Lower leg skin (tissue), 4 donors: ENCODE data around the gene SRSF11. TPM values are rescaled to one million over a fixed set of nuclear protein-coding genes. Genes with fewer than 3 reads are reported as not detected.
A peak's percentile ranks its signal among the peaks of the same experiment; 100 is the strongest.

Experiments used
- DNase-seq, 2 donors: peaks; one replicate each; pipeline ENCODE4 v3.0.0-alpha.2; 2019; ENCODE audit warnings: low spot score in 2 of 2
- H3K4me3 ChIP-seq: fragments of 200-600 bp; sonication (generic); 2 replicates; pipeline ENCODE4 v1.5.1; 2017; ENCODE audit warnings: mild to moderate bottlenecking, low read depth; ENCODE audit not compliant: poor library complexity, severe bottlenecking
- POLR2A ChIP-seq, 2 donors: fragments of 450-650 bp; IDR thresholded peaks; one replicate each; pipeline ENCODE4 v1.6.1; 2016 to 2017; ENCODE audit warnings: antibody characterized with exemption in 2 of 2, mild to moderate bottlenecking in 1 of 2, moderate library complexity in 1 of 2
- WGBS, 2 donors: methylation state at CpG; one replicate each; pipeline ENCODE4 v1.1.5; 2018; 5-methylcytosine and 5-hydroxymethylcytosine counted together
- intact Hi-C: fragments of 100-400 bp; cut with DNase I; formaldehyde crosslinking; loops from one replicate; pipeline ENCODE4 v1.15.0; 2023; ENCODE audit warnings: low total_unique reads
- total RNA-seq, 4 donors: library from RNA; depleted of rRNA; stranded (reverse); fragments of >200 nt; gene quantifications; one replicate each; pipeline ENCODE4 v1.1.0, GENCODE V29; 2016
- TF ChIP-seq, protein P1 (sequence below), 3 donors: fragments of 450-650 bp; IDR thresholded peaks; one replicate each; pipeline ENCODE4 v1.5.1; 2016; ENCODE audit warnings: antibody characterized with exemption in 3 of 3, mild to moderate bottlenecking in 3 of 3, moderate library complexity in 2 of 3

SRSF11 gene
- total RNA-seq, 4 donors from 2014 or later, result 59.2 to 153 (median 98.7) TPM

DNA sequence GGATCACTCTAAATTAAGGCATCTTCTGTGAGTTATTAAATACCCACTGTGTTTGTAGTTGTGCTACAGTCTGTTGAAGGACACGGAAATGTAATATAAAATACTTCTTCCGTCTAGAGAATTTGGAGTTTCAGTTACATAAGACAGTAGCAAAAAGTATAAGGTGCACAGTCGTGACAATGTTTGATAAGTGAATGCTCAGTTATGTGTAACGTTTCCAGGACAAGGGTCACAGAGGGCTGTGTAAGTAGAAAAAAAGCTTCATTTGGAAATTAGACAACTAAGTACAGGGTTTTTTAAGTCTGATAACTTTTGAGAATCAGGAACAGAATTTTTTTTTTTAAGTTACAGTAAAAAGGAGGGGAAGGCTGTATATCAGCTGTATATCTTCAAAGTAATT is 27.5 kb downstream of the SRSF11 start:
- TF ChIP-seq, protein P1, sequence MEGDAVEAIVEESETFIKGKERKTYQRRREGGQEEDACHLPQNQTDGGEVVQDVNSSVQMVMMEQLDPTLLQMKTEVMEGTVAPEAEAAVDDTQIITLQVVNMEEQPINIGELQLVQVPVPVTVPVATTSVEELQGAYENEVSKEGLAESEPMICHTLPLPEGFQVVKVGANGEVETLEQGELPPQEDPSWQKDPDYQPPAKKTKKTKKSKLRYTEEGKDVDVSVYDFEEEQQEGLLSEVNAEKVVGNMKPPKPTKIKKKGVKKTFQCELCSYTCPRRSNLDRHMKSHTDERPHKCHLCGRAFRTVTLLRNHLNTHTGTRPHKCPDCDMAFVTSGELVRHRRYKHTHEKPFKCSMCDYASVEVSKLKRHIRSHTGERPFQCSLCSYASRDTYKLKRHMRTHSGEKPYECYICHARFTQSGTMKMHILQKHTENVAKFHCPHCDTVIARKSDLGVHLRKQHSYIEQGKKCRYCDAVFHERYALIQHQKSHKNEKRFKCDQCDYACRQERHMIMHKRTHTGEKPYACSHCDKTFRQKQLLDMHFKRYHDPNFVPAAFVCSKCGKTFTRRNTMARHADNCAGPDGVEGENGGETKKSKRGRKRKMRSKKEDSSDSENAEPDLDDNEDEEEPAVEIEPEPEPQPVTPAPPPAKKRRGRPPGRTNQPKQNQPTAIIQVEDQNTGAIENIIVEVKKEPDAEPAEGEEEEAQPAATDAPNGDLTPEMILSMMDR (IDR thresholded peaks at IDR 0.05), result no peak
- TF ChIP-seq POLR2A (IDR thresholded peaks at IDR 0.05), result no peak
- H3K4me3 ChIP-seq, result no peak overlapping the region
- 83 to 89% methylated on average over 4 of the region's 4 CpGs for WGBS, 2 donors
- intact Hi-C loops, result no loop called here
- DNase-seq, result no peak

DNA sequence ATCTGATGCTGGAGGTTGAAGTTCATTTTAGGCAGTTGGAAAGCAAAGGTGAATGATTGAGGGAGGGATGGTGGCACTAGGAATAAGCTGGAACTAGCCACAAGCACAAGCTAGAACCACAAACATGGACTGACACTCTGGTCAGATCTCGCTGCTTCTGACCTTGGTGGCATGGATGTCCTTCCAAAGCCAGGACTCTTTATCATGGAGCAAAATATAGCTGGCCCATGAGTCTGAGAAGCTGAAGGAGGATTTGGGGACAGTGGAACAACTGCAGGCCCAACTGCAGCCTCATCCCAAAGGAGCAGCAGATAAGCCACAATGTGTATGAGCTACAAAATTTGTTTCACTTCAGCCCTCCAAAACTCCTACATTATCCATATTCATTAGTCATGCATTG is 35.5 kb downstream of the SRSF11 start:
- WGBS, 2 donors, result 96 to 100% methylated on average over 1 of the region's 1 CpG
- TF ChIP-seq, protein P1 (IDR thresholded peaks at IDR 0.05), result no peak
- TF ChIP-seq POLR2A (IDR thresholded peaks at IDR 0.05), result no peak
- H3K4me3 ChIP-seq, result no peak overlapping the region
- no peak for DNase-seq
- intact Hi-C loops, result no loop called here

DNA sequence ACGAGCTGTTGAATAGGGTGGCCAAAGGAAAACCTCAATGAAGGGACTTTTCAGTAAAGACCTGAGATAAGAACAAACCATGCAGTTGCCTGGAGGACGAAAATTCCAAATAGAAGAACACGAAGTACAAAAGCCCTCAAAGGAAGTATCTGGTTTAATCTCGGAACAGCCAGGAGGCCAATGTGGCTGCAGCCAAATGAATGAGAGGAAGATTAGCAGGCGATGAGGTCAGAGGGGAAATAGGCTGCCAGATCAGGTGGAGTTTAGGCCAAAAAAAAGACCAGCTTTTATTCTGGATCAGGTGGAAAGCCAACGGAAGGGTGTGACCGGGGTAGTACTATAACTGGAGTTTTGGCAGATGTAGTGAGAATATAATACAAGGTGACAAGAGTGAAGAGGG is 43.7 kb downstream of the SRSF11 start:
- DNase-seq, result peak in 1 of 2 donors; percentile 54
- no peak overlapping the region for H3K4me3 ChIP-seq
- intact Hi-C loops, result no loop called here
- TF ChIP-seq, protein P1 (IDR thresholded peaks at IDR 0.05), result no peak
- no peak for TF ChIP-seq POLR2A (IDR thresholded peaks at IDR 0.05)
- WGBS, 2 donors, result 77 to 82% methylated on average over 7 of the region's 7 CpGs

DNA sequence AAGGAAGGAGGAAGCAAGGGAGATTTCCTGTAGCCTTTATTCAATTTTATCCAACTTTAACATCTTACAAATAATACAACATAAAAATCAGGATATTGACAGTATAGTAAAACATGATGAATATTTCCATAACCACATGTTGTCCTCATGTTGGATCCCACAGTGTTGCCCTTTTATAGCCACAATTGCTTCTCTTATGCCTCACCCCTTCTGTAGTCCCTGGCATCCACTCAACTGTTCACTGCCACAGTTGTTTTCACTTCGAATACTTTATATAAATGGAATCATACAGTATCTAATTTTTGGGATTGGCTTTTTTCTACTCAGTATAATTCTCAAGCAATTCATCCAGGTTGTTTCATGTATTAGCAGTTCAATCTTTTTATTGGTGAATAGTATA is 44.8 kb downstream of the SRSF11 start:
- WGBS, 2 donors, result 87 to 91% methylated on average over 1 of the region's 1 CpG
- no peak overlapping the region for H3K4me3 ChIP-seq
- TF ChIP-seq, protein P1 (IDR thresholded peaks at IDR 0.05), result no peak
- no peak for TF ChIP-seq POLR2A (IDR thresholded peaks at IDR 0.05)
- DNase-seq, result no peak
- intact Hi-C loops, result no loop called here

DNA sequence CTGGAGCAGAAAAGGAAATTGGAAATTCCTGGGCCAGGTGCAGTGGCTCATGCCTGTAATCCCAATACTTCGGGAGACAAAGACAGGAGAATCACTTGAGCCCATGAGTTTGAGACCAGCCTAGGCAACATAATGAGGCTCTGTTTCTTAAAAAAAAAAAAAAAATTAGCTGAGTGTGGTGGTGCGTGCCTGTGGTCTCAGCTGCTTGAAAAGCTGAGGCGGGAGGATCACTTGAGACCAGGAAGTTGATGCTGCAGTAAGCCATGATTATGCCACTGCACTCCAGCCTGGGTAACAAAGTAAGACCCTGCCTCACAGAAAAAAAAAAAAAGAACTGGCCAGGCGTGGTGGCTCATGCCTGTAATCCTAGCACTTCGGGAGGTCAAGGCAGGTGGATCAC is 56.7 kb downstream of the SRSF11 start:
- H3K4me3 ChIP-seq, result no peak overlapping the region
- TF ChIP-seq POLR2A (IDR thresholded peaks at IDR 0.05), result no peak
- TF ChIP-seq, protein P1 (IDR thresholded peaks at IDR 0.05), result no peak
- DNase-seq, result no peak
- 90 to 93% methylated on average over 5 of the region's 5 CpGs for WGBS, 2 donors
- intact Hi-C loops, result no loop called here

DNA sequence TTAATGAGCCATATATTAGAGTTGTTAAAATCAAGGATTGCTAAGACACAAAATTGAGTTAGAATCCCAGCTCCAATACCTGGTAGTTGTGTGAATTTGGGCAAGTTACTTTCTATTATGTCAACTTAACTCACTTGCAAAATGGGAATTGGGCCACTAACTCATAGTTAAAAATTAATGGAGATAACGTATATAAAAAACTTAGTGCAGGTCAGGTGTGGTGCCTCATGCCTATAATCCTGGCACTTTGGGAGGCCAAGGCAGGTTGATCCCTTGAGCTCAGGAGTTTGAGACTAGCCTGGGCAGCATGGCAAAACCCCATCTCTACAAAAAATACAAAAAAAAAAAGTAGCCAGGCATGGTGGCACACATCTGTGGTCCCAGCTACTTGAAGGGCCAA is 57.5 kb downstream of the SRSF11 start:
- TF ChIP-seq POLR2A (IDR thresholded peaks at IDR 0.05), result no peak
- TF ChIP-seq, protein P1 (IDR thresholded peaks at IDR 0.05), result no peak
- no peak for DNase-seq
- intact Hi-C loops, result no loop called here
- H3K4me3 ChIP-seq, result no peak overlapping the region
- 97% methylated on average over 1 of the region's 1 CpG for WGBS, 2 donors
